Activated CD4-positive, alpha-beta T cell treated with anti-CD3 and anti-CD28 coated beads, Interleukin-2, amount 50 U/mL, for 4 hours (primary cell): ENCODE measurements around the gene CUL3.

Source experiments
- DNase-seq, 2 experiments: peaks; one replicate each; pipeline ENCODE4 v3.0.0-alpha.2; 2020

Gene CUL3

GRCh38 chr2:224466304-224466895, 118.8 kb downstream of the CUL3 start:
- DNase-seq = no peak

GRCh38 chr2:224461391-224461790, 123.8 kb downstream of the CUL3 start:
- DNase-seq = no peak

DNA sequence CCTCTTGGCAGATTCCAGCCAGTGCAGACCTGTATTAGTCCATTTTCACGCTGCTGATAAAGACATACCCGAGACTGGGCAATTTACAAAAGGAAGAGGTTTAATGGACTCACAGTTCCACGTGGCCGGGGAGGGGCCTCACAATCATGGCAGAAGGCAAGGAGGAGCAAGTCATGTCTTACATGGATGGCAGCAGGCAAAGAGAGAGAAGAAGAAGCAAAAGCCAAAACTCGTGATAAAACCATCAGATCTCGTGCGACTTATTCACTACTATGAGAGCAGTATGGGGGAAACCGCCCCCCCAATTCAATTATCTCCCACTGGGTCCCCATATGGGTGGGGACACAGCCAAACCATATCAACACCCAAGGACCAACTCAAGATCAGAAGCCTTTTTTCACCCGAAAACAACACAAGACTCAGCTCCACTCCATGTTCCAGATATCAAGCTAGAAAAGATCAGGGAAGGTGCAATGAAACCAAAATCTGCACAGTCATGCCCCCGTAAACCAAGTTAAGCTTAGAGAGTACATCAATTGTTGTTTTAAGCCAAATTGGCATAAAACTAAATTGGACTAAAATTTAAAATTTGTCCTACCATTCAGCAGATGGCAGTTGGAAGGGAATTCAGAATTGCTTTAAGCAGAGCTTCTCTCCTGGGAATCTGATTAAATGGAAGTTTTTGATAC, 127.6 kb downstream of the CUL3 start:
- DNase-seq = no peak

DNA sequence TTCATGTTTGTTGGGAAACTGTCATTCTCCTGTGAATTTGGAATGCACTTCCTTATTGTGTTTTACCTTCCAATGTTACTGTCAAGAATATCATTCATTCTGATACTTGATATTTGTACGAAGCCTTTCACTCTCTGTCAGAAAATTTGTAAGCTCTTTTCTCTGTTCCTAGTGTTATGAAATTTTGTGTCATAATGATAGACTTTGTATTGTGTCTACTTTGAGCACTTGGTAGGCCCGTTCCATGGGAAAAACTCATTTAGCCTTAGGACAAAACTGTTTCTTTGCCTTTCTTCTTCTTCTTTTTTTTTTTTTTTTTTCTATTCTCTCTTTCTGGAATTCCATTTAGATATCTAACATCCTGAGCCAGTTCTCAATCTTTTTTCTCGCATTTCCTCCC, 131.3 kb downstream of the CUL3 start:
- DNase-seq = no peak

DNA sequence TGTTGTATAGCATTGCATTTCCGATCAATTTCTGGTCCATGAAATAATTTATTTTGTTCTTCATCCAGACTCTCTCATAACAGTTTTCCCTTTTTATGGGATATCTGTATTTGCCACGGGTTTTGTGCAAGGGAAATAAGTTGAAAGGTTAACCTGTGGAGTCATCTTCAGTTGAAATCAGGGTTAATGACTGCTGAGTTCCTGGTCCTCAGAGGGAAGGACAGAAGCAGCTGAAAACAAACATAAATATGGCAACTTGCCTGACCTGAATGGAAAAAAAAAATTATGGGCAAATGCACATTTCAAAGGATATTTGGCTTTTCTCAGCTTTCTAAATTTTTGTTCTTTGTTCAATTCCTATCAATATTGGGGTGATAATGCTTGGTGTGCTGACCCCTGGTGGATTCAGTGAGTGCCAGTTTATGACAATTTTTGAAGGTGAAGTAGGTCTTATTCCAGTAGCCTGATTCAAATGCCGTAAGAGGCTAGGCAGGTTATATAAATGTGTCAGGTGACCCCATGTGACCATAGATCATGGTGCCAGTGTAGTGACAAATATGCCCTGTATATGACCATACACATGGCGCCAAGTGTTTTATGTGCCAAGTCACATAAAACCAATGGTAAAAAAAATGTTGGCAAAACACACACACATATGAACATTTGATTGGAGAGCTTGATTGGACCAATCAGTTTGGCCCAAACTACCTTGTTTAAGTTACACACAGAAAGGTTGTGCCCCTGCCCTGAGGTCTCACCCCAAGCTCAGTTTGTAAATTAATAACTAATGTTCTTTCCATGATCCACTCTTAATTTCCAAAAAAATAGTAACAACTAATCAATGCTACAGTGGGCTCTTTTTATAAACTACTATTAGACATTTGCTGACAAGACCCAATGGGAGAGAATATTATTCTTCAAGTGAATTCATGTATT, 135.7 kb downstream of the CUL3 start:
- DNase-seq = no peak

DNA sequence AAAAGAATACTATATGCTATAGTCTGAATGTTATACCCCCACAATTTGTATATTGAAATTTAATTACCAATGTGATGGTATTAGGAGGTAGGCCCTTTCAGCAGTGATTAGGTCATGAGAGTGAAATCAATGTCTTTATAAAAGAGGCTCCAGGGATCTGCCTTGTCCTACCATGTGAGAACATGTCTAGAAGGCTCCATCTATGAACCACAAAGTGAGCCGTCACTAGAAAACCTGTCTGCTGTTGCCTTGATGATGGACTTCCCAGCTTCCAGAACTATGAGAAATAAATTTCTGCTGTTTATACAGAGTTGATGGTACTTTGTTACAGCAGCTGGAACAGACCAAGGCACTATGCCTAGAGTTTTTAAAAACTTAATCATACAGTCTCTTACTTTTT, 136.9 kb downstream of the CUL3 start:
- no peak for DNase-seq

DNA sequence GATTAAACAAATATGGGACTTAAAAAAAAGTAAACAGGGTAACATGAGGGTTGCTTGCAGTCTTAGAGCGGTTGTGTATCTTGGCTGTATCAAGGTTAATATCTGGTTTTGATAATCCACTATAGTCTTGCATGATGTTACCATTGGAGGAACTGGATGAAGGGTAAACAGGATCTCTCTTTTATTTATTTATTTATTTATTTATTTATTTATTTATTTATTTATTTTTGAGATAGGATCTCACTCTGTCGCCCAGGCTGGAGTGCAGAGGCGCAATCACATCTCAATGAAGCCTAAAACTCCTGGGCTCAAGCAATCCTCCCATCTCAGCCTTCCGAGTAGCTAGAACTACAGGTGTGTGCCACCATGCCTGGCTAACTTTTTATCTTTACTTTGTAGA, 140.4 kb downstream of the CUL3 start:
- no peak for DNase-seq

DNA sequence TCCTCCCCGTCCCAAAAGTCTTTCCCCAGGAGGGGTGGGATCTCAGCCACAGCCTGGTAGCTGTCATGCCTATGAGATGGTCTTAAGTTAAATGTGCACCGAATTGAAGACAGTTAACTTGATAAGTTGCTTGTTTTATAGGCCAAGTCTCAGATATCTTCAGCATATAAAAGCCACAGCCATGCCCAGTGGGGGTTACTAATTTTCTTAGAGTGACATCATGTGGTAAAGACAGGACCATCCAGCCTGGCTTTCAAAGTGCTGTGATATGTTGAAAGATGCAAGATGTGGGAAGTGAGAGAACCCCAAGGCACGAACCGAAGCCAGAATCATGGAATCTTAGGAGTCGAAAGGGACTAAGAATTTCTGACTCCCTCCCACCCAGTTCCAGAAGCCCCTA, 141.1 kb downstream of the CUL3 start:
- no peak for DNase-seq

- no peak for DNase-seq
Measured at GRCh38 chr2:224442071-224442967, 142.8 kb downstream of the CUL3 start.

DNA sequence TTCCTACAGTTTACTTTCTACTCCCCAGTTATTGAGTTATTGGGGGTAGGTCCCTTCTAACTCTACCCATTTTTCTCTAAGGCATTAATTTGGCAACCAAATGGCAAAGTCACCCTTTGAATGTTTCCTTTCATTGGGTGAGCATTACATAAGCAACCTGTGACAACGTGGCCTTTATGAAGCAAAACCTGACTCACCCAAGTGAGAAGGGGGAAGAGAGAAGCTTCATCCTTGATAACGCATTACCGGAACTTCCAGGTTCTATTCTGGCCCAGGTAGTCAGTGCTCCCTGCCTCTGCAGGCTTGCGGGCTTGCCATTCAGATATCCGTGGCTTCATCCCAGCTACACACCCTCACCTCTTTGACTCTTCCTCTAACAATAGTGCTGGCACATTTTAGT, 144.2 kb downstream of the CUL3 start:
- no peak for DNase-seq

GRCh38 chr2:224438726-224439125, 146.4 kb downstream of the CUL3 start:
- DNase-seq = no peak

DNA sequence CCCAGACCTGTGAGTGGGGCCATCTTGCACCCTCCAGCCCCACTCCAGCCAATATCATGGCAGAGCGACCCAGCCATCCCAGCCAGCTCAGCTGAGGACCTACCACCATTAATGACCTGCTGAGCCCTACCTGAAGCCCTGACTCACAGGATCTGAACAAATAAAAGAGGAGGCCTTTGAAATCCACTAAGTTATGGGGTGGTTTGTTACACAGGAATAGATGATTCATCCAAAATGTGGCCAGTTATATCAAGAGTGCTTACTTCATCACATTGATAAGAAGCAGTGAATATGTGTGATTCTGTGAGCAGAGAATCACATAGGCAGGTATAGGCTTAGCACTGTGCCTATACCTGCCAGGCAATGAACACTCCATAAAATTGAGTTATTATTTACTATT, 148.5 kb downstream of the CUL3 start:
- DNase-seq = no peak

DNA sequence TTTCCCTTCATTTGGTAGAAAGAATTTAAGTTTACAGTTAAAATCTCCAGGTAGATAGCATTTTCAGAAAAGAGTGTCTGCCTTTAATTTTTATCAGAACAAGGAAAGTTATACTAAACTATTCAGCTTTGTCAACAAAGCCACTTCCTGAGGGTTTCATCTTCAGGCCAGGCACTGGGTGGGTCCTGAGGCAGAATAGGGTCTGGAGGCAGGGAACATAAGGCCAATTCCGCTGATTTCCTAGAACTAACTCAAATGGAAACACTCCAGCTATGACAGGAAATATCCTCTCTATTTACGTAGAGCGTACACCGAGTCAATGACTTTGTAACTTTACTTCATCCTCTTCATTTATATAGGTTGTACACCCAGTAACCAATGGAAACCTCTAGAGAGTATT, 150.5 kb downstream of the CUL3 start:
- DNase-seq = no peak

- DNase-seq = no peak
Measured at GRCh38 chr2:224433442-224433841, 151.7 kb downstream of the CUL3 start.

DNA sequence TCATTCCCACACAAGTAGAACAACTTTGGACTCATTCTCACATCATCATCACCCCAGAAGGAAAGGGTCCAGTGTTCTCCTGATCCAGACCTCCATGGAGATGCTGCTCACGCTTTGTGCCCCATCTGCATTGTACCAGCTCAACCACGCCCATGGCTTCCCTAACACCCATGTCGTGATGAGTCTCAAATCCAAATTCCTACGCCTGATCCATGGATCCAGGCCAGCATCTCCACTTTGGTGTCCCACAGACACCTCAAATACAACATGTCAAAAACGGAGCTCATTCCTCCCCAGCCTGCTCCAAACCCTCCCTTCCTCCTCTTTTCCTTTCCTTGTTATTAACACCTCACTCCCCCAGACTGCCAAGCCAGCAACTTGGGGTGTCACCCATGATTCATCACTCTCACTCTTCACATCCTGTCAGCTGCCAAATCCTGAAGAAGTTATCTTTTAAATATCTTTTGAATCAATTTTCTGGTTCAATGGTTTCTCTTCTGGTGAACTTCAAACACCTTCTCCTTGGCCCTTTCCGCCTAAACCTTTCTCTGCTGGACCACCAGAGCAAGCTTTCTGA, 153.1 kb downstream of the CUL3 start:
- no peak for DNase-seq

DNA sequence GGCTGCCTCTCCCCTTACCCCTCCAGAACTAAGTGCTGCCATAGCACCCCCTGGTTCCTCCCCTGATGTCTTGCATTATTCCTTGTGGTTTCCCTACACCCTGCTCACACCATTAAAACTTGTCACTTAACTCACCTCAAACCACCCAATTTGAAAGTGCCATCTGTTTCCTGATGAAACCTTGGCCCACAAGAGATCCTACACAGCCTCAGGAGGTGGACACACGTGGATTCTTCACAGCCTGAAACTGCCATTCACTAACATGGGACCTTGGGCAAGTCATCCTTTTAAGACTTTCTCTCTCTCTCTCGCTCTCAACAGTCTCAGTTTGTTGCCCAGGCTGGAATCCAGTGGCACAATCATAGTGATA, 155.7 kb downstream of the CUL3 start:
- DNase-seq = no peak

DNA sequence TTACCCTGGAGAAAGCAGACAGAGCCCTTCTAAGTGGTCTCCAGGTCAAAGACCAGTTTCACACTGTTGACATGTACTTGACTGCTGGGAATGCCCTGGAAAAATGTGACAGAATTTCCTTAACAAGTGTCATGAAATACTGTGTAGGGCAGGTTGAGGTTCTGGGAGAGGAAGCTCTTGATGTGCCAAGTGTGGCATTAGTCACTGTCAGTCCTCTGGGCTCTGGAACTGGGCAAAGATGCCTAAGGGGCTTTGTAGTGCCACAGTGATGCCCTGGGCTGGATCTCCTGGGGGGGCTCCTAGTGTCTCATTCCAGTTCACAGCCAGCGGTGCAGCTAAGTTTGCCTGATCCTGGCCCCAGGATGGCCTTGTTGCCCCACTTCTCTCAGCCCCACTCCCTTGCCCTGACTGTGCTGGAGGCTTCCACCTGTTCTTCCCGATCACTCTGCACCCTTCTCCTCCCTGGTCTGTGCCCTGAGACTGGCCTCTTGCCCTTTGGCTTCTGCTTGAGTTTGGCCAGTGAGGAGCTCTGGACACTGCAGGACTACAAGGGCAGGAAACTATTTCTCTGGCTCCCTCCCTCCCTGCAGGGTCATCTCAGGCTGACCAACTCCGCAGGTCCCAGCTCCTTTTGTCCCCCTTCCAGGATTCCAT, 156.2 kb downstream of the CUL3 start:
- no peak for DNase-seq

DNA sequence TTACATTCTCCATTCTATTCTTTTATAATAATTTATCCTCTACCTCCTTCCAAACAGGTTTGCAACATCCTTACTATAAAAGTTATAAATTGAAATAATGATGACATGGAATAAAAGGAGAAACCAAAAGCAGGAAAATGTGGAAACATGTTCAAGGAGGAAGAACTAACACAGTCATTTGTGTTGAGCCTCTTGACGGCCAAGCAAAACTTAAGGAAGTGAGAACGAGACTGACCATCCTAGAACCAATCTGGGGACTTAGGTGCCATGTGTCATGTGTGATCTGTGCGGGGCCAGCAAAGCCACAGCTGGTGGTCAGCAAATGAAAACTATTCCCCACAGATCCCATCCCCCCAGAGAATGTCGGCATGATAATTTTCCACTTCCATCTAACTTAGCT, 157.7 kb downstream of the CUL3 start:
- no peak for DNase-seq

DNA sequence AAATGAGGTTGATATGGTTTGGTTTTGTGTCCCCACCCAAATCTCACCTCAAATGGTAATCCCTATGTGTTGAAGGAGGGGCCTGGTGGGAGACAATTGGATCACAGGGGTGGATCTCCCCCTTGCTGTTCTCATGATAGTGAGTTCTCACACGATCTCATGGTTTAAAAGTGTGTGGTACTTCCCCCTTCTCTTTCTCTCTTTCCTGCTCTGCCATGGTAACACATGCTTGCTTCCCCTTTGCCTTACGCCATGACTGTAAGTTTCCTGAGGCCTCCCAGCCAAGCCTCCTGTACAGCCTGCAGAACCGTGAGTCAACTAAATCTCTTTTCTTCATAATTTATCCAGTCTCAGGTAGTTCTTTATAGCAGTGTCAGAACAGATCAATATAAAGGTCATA, 158.5 kb downstream of the CUL3 start:
- no peak for DNase-seq

GRCh38 chr2:224421065-224421464, 164.1 kb downstream of the CUL3 start:
- DNase-seq = no peak
